GM19463 (cell line): ENCODE results near the gene RIC8B.

Source experiments
- ATAC-seq: cut with Tn5 transposase; IDR thresholded peaks from one replicate; pipeline ENCODE4 v1.9.1; 2021; ENCODE audit warnings: mild to moderate bottlenecking, moderate library complexity; ENCODE audit not compliant: unreplicated experiment

RIC8B gene

DNA sequence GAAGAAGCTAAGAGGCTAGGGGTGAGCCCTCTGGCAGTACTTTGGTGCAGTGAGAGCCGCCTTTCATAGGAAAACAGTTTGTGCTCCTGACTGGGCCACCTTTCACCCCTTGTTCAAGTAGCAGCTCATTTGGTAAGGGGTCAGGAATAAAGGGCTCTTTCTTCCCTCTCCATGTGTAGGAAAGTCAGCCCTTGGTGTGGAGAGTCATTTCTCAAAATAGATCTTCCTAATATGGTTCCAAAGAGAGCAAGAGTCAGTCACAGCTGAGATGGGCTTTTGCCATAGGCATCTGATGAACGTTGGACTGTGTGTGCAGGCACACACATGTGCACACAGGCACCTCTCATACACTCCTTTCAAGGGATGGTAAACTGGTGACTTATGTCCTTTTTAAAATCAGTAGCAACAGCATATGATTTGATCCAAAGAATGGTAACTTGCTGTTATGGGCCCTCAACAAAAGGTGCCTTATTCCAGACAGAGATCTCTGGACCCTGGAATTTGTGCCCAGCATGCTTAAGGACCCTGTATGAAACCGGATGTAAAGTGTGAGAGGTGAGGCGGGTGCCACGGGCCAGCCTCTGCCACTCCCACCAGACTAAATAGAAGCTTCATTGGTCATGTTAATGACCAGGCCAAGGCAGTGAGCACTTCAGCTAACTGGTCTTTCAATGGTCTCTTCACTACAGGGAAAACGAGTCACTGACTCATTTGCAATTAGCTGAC is 16.7 kb upstream of the RIC8B start:
- ATAC-seq: no peak

DNA sequence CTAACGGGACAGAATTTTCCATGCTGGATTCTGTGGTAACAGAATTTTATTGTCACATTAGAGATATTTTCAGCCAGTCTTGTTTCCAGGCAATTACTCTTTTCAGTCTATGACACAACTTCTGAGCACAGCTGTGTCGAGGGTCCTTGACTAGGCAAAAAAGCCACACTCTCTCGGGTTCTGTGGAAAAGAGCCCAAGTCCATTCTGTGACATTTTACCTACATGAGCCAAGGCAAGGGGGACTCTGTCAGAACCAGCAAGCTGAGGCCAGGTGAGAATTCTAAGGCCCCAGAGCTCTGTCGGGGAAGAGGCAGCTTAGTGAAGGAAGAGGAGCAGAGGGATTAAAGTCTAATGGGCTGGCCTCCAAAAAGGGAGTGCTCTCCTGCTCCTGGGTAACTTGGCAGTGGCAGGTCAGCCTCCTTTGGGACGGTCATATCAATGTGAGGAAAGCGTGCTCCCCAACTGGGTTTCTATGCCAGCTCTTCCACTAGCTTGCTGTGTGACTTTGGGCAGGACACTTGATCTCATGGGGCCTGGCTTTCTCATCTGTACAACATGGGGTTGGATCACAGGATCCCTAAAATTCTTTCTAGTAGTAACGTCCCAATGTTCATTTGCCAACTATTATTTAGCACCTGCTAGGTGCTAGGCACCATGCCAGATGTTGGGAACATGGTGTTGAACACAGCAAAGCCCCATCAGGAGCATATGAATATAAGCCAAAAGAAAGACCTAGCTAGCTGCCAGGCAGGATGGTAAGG is 16.0 kb upstream of the RIC8B start:
- no peak for ATAC-seq

DNA sequence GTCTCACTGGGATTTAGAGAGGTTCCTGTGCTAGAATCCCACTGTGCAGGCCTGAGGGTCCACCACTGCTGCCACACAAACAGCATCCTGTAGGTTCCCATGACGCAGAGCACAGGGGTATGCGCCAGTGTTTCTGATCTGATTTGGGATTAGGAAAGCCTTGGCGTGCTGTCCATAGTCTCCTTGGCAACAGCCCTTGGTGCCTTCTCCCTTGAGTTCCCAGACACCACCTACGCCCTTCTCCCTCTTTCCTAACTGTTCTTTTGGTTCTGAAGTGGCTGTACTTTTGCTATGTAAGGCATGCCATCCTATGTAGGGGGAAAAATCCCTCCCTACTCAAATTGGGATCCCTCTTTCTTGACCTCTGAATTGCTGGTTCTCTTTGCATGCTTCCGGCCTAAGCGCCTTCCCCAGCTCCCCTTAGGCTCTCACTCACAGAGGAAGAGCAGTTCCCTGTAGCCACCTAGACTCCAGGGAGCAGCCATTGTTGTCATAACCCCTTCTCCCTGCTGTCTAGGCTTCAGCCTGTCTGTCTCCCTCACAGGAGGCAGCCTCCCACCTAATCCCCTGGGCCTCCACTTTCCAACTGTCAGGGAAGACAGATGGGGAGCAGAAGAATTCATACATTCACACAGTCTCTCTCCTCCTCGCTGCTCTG is 14.8 kb upstream of the RIC8B start:
- ATAC-seq: peak; percentile 23

DNA sequence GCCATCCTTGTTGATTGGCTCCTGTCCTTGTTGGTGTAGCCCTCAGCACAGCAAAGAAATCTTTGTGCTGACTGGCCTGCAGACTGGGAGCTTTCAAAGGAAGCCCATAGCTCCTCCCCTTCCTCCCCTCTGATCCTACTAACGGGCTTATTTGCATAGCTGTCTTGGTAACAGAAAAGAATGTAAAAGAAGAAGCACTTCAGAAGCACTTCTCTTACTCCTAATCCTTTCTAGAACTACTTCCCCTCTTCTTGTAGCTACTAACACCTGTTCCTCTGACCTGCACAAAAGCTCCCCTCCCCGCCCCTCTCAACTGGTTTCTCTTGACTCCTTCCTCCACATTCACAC is 14.3 kb upstream of the RIC8B start:
- peak; percentile 95 for ATAC-seq

DNA sequence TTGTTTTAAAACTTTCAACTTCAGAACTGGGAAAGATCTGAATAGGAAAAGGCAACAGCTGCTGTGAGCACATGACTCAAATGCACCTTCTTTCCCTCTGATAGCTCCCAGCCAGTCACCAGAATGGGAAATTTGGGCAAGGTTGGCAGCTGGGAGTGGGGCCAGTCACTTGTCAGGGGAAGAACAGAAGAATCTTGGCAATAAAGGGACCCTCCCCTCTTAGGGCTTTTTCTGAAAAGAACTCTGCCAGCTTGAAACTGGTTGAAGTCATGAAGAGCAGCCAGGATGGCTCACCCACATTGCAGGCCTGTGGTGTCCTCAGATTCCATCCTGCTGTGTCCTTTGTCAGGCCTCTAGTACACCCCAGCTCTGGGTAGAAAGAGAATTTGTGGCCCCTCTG is 10.3 kb upstream of the RIC8B start:
- ATAC-seq: no peak

DNA sequence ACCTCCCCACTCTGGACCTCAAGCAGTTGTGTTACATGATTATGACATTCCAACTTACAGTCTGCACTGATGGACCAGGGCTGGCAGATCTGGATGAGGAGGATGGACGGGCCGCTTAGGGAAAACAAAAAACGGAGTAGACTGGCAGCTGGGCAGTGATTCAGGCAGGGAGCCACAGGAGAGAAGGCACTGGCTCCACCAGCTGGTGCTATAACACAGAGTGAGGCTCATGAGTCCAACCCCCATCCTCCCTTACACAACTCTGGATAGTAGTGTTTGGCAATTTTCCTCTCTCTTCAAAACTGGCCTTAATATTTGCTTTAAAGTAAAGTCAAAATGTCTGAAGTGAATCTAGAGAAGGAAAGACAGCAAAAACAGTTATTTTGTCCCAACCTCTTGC is 9.7 kb upstream of the RIC8B start:
- ATAC-seq: no peak

DNA sequence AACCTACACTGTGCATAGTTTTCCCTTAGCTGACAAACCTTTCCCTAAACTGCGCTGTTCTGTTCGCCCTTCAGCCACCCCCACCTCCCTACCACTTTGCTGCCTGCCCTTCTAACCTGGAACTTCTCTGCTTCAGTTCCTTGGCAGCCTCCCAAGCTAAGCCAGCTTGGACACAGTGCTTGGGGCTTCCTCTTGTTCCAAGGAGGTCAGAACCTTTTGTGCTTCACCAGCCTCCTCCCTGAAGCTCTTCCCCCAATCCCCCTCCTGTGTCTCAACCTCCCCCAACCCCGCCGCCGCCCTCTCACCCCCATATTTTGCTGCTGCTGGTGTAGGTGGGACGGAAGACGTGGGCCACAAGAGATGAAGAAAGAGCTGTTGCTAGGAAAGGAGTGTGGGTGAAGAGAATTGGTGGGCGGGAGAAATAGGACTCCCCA is 8.1 kb upstream of the RIC8B start:
- no peak for ATAC-seq

DNA sequence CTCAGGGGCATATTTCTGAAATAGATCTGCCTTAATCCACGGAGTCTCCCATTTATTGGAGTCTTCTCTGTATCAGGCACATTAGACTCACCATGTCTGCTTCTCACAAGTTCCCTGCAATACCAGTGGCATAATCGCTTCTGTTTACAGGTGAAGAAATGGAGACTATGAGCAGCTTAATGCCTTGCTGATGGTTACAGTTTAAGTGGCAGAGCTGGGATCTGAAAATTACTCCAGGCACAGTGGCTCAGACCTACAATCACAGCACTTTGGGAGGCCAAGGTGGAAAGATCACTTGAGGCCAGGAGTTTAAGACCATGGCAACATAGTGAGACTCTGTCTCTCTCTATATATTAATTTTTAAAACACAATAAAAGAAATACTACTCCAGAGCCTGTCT is 7.3 kb upstream of the RIC8B start:
- ATAC-seq: no peak

DNA sequence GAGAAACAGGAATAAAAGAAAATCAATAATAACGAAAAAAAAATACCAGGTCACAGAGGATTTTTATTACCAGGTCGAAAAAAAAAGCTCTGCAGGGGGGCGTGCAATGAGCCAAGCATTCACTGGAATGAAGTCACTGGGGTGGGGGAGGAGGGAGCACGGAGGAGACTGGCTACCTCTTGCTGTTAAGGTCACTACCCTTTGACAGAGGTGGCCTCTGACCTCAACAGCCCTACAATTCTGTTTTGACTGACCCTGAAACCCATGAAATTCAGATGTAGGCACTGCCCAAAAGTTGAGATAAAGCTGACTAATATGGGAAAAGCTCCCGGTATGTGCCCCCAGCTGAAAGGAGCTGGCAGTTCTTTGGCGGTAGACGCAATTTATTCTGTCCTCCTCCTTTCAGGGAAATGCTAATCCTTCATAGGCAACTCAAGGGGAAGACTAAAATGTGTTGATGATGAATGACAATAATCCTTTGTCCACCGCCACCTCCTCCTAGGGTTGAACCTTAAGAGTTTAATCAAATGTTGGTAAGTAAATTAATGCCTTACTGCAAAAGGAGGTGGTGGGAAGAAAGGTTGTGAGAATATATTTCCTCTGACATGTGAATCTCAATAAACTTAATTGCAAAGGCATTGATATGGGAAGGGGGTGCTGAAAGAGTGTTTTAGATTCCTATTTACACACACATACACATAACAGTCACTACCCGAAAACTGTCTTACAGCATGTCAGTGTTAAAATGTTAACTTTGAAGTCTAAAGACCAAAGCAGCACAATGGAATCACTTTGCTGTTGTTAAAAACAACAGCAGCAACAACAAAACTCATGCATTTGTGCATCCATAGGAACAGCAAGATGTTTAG is 6.3 kb upstream of the RIC8B start:
- ATAC-seq: no peak

DNA sequence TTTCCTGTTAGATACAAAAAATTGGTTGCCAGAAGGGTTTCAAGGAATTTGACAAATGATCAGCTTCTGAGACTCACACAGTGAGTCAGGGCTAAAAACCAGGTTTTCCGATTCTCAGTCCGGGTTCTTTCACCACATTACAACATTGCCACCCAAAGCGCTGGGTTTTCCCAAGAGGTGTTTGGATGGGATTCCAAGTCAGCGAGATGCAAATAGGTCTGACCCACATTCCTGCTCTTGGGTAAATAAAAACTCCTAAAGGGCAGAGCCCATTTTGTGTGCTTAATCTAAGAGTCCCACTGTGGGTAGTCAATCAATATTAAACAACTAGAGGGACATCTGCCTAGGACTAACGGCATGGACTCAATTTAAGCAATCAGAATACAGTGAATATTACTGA is 5.4 kb upstream of the RIC8B start:
- ATAC-seq: no peak

DNA sequence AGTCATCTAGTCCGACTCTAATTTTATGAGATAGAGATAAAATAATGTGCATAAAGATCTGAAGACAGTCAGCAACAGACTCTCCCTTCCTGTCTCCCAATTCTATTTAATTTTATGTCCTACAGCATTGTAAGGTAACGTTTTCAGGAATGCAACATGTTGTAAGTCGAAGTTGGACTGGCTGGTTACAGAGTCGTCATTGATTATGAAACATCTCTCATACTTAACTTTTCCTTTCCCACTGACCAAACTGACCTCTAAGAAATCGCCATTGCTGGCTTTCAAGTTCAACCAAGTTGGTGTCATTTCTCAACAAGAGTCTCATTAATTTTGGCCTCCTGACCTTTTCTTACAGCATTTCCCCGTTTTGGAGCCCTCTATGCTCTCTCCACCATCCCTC is 4.9 kb upstream of the RIC8B start:
- ATAC-seq: no peak

DNA sequence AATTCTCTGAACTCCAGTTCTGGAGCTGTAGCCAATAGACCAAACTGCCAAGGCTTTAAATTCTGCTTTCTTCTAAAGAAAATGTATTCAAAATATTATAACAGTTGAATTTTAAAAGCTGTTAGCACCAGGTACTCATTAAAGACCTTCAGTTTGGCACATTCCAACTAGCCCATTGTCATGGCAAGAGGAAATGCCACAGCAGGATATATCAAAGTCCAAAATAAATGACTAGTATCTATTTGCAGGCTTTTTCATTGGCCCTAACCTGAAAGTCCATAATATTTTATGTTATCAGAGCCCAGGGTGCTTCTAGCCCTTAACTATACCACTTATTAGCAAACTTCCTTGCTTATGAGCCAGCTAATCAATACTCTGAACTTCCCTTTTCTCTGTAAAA is 3.1 kb upstream of the RIC8B start:
- no peak for ATAC-seq

DNA sequence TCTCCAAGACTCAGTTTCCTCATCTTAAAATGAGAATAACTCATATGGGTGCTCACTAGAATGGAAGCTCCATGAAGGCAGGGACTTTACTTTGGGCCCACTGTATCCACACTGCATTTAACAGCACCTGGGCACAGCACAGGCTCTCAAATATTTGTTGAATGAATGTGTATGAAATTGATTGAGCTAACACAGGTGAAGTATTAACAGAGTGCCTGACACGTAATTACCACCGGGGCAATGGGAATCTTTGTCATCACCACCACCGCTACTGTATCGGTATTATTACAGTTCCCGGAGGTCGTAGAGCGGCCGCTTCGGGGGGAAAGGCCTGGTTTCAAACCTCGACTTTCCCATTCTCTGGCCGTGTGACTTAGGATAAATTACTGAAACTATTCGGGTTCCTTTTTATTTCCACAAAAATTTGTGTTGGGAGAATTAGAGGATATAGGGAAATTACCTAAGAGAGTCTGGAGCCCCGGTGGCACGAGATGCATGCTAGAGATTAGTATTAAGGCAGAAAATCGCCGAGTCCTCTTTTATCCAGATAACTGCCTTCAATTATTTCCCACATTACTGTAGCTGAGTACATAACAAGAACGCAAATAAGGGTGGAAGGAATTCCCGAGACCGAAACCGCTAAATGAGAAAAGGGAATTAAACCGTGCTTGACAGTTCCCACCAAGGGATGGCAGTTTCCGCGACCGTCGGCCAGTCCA is 1.0 kb upstream of the RIC8B start:
- ATAC-seq: no peak

DNA sequence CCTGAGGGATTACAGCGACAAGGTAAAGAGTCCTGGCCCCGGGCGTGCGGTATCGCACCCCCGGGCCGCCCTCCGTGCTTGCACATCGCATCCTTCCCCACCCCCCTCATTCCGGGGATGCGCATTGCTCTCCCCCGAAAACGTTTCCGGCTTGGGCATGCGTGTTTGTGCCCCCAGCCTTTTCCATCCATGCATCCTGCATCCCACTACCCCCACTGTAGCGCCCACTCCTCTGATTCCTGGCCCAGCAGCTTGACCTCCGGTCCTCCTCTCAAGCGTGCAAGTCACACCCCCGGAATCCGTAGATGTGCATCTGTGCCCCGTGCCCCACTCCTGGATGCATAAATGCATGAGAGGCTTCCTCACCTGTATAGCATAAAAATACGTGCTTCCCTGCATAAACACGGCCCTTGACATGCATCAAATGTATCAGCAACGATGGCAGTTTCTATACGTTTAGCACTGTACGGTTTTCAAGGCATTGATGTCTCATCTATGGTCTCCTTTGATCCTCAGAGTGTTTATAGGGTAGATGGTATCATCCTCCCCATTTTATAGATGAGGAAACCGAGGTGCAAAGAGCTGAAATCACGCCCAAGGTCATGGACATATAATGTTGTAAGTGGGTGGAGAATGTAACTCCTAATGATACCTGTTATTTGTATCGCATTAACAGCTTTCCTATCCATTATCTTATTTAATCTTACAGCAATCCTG is 484 bp downstream of the RIC8B start:
- ATAC-seq: no peak

DNA sequence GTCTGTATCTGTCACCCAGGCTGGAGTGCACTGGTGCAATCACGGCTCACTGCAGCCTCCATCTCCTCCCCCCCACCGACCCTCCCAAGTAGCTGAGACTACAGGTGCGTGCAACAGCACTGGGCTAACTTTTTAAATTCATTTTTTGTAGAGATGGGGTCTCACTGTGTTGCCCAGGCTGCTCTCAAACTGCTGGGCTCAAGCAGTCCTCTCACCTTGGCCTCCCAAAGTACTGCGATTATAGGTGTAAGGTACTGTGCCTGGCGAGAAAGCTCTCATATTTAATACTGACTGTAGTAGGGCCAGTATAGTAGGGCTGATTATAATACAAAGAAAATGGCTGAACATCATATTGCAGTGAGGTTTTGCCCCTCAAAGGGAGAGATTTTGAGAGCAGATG is 2.4 kb downstream of the RIC8B start:
- ATAC-seq: no peak

DNA sequence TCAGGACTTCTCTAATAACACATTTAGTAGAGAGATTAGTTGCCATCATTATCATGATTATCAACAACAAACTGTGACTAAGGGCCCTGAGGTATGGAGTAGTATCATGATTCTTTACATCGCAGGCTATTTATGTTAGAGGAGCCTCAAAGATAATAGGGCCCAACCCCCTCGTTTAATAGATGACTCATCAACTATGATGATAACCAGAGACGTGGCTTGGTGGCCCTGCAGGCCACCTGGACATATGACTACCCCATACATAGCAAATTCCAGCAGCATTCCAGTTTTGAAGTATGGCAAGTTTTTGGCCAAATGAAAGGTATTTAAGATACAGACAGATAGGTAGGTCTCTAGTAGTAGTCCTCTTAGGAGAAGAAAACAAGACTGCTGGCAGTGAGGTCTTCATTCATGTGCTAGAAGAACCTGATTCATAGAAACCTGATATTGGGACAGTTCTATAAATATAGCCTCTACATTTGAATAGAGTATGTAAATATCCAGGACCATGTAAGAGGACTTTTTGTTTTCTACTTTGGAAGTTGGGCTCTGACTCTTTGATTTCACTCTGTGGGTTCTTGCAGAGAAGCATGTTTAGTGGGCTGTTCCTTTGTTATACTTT is 5.6 kb downstream of the RIC8B start:
- ATAC-seq: no peak

DNA sequence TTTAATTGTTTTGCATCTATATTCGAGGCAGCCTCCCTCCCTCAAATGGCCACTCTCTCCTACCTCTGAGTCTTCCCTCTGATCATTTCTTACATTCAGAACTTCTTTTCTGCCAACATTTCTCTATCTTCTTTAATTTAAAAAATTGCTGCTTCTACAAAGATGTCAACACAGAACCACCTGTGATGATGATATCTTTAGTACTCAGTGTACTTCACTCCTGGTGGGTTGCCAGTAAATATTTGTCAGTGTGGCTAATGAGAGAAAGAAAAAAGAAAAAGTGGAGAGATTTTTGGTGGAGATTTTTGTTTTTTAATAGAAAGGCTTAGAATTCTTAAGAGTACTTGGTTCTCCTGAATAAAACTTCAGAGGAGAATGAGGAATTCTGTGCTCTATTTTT is 8.1 kb downstream of the RIC8B start:
- ATAC-seq: no peak

DNA sequence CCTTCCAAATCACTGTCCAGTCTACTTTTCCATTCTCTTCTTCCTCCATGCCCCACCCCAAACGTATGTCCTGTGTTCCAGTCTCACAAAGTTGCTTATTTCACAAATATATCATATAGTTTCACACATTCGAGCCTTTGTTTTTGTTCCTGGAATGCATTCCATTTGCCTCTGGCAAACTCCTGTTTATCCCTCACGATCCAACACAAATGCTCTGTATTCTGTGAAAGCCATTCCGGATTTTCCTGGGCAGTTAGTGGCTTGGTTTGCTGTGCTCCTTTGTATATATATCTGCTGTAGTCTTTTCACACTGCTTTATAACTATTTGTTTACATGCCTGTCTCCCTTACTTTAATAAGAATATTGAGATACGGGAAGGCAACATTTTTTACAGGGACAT is 9.0 kb downstream of the RIC8B start:
- ATAC-seq: no peak

DNA sequence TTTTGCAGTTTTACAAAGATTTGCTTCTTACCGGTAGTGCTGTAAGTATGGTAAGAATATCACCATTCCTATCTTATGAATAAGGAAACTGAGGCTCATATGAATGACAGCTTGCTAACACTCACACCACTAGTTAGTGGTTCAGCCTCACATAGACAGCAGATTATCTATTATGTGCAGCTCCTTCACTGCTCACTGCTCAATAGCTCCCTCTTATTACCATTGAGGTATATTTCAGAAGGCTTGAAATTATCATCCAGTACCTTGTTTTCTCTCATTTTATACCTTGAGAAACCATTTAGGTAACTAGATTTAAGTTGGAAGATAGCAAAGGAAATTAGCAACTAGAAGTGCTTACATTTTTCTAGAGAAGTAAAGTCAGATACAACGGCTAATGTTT is 15.5 kb downstream of the RIC8B start:
- ATAC-seq: no peak

DNA sequence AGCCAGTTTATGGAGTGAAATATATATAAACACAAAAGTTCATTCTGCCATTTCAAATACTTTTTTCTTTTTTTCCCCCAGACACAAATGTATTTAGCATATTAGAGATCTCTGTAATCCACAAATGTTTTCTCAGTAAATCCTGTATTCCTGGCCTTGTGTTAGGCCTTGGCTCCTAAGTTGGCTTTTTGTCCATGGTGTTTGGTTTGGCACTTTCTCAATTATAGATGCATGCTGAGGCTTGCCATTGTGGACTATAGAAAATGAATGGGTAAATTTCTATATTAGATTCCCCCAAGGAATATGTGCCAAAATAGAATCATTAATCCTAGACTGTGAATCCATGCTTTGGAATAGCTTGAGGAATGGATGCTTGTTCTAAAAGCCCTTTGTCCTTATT is 17.0 kb downstream of the RIC8B start:
- ATAC-seq: no peak
